GM21717 (cell line): ENCODE measurements around the gene MPST.
"Not testable (repeated sequence)": the region's sequence is repeated elsewhere in the genome, so short reads cannot be mapped to it uniquely, and the experiment has no call there.

Source experiments
- ATAC-seq: cut with Tn5 transposase; IDR thresholded peaks from one replicate; pipeline ENCODE4 v1.9.1; 2021; ENCODE audit warnings: mild to moderate bottlenecking, moderate library complexity; ENCODE audit not compliant: unreplicated experiment

Gene MPST

DNA sequence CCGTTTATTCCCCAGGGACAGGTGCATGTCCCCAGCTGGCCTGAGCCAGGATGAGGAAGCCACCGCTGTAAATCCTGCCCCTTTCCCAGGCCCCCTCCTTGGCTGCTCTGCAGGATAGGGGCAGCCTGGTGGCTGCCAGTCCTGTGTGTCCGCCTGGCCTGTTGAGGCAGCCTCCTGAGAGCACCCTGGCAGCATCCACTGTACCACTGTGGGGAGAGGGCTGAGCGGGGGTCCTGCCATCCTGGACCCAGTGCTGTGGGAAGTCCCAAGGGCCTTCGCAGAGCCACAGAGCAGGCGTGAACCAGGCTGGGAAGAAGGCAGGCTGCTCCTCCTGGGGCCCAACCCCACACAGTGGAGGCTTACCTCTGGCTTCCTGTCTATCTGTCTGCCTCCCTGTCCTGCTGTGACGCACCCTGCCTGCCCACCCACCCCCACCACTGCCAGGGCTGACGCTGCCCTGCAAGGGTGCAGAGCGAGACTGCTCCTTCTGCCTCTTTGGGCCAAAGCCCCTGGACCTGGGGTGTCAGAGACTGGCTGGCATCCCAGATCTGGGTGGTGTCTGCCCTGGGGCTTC, 40.4 kb downstream of the MPST start:
- no peak for ATAC-seq

DNA sequence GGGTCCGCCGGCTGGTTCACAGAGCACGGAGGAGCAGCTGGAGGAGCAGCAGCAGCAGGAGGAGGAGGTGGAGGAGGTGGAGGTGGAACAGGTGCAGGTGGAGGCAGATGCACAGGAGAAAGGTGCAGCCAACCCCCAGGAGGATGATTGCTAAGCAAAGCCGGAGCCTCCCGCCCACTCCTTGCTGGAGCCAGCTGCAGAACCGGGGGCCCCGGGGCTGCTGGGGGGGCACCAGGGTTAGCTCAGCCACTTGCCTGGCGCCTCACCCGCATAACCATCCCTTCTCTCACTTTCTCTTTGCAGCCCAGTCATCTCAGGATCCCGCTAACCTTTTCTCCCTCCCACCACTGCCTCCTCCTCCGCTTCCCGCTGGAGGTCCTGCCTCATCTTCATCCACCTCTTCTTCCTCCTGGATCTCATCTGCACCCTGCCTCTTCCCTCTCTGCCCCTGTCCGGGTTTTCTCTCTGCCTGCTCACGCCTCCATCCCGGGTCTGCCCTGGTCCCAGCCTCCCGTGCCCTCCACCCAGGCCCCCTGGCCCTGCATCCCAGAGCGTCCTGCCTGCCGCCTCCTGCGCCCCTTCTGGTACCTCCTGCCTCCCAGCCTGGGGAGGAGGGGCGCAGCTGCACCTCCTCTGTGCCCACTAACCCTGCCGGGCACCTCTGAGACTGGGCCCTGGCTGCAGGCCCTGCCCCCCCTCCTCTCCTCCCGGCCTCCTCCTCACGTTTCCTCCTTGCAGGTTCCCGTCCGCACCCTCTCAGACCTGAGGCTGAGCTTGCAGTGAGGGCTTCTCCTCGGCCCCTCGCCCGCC, 41.5 kb downstream of the MPST start:
- no peak for ATAC-seq

DNA sequence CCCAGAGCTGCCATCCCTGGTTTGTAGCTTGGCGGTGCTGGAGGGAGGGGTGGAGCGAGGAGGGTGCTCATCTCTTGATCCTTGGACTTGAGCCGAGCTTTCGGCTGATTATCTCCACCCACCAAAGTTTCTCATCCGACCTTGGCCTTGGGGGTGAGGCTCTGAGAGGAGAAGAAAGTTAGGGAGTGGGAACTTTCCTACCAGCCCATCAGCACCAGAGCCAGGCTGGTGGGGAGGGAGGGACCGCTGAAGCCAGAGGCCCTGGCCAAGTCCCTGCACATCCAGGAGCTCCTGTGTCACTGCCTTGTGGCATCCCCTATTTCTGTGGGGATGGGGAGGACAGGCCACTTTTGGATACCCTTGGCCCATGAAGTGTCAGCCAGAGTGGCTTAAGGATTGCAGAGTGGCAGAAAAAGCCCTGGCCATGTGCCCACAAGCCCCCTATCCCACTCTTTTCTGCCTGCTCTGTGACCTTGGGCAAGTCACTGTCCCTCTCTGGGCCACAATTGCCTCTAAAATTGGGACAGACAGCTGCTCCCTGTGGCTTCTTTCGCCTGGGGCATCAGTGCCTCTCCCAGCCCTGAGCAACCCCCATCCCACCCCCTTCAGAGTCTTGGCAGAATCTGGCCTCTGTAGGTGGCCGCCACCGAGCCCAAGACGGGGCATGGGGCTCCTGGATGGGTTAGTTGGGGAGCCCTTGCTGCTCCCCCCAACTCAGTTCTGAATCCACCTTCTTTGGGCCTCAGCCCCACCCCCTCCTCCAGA, 42.3 kb downstream of the MPST start:
- no peak for ATAC-seq

DNA sequence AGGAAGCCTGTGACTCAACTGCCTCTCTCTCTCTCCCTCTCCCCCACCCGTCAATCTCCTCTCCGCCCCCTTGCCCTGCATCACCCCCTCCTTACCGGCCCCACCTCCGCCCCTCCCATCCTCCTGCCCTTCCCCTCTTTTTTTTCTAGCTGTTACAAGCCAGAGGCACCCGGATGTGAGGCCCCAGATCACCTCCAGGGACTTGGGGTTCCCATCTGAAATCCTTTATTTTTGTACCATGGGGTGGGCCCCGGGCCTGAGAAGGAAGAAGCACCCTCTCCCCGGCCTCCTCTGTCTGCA, 42.8 kb downstream of the MPST start:
- ATAC-seq = no peak

DNA sequence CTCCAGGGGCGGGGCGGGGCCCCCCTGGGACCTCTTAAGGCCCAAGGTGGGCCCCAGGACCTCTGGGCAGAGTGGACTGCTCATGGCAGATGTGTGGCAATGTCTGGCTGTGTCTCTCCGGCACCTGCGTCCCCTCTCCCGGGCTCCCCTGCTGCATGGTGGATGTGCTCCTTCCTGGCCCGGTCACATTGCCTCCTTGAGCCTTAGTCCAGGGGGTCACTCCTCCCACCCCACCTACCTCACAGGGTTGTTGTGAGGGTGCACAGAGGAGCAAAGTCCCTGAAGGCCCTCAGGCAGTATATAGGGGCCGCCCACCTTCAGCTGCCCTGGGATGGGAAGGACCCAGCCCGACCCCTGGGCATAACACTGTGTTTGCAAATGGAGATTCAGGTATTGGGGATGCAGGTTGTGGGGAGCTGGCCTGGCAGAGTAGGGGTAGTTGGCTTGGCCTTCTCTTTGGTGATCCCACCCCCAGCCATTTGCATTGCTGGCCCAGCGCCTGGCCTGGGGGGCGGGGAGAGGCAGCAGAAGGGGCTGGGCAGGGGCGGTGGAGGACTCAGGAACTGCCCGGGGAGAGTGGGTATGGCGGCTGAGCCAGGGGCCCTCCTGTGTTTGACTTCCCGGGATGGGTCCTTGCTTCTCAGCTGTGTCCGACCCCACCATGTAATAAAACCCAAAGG, 43.3 kb downstream of the MPST start:
- ATAC-seq = no peak

DNA sequence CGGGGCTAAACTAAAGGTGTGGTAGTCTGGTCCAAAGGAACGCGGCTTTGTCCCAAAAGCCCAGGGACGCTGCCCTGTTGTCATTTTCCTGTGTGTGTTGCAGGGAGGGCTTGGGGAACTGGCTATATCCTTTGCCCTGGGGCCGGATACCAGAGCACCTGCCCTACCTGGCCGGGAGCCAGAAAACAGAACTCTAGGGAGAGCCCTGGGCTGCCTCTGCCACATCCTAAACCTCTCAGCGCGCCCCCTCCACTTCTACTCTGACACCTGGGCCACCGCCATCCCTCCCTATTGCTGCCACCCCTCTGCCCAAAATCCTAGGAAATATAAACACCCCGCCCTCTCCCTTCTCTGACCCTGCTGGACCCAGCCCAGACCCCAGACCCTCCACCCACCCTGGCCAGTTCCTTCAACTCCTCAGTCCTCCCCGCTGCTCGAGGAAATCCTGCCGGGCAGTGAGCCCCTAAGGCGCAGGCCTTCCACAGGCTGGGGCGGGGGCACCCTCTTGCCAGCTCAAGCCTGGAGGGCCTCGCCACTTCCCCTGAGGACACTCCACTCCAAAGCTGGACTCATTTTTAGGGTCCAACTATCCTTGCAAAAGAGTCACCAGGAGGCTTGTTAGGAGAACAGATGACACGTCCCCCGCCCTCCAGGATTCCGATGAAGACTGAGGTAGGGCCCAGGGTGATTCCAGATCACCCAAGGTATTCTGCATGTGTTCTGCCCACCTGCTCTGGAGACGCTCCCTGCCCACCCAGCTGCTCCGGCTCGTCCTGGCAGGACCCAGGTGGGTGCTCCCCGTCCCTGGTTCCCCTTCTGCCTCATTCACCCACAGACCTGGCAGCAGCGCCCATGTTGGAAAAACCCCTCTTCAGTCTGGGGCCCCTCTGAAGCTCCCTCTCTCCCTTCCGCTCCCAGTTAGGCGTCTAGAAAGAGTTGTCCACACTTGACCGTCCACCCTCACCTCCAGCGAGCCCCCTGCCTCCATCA, 44.2 kb downstream of the MPST start:
- no peak for ATAC-seq

DNA sequence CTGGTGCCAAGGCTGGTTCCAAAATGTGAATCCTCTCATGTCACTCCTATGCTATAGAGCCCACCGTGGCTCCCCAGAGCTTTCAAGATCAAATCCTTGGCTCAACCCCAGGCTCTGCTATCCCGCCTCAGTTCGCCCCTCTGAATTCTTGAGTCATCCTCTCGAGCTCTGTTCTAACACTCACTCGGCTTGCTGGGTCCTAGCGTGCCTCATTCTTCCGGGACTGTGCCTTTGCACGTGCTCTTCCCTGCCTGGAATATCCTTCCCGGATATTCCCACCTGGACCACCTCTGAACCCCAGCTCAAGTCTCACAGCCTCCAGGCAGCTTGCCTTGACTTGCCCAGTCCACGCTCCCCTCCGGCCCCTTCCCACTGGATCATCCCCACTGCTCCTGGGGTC, 45.0 kb downstream of the MPST start:
- ATAC-seq = no peak

DNA sequence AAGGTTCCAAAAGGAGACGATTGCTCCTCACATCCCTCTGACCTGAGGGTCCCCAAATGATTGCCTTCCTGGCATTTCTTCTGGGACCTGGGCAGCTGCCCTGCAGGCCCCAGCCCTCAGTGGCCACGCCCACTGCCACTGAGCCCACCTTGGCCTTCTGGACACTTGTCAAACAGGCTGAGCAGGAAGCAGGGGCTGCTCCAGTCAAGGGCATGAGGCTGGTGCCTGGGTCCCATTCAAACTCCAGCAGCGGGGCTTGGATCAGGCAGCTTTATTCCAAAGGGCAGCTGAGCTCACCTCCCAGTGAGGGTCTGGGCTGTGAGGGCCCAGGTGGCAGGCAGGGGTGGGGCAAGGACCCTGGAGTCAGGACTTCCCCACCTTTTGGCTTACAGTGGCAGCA, 45.6 kb downstream of the MPST start:
- ATAC-seq = no peak

DNA sequence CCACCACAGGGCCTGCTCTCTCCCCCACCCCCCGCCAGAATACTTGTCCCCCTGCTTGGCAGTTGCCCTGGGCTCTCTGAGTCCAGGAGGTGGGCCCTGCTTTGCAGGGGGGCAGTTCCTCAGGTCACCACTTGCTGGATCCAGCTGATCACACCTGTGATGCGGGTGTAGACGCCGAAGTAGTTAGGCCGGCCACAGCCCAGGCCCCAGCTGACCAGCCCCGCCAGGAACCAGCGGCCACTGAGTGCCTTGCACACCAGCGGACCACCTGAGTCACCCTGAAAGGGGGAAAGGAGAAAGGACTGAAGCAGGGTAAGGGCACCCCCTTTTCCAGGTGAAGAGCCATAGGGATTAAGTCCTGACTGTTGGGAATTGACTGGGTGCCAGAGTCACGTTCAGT, 46.4 kb downstream of the MPST start:
- no peak for ATAC-seq

DNA sequence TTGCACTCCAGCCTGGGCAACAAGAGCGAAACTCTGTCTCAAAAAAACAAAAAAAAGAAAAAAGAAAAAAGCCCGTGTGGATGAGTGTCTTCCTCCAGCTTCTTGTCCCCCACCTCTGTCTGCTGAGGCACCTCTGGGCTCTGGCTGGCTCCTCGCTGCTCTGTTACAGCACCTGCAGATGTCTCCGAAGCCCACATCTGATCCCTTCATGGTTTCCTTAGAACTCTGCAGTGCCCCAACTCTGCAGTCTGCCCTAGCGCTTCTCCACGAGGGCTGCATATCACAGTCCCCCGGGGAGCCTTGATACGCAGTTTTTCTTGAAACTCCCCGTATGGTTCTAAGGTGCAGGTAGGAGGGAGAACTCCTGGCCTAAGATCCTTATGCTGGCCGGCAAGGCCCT, 47.9 kb downstream of the MPST start:
- ATAC-seq = no peak

DNA sequence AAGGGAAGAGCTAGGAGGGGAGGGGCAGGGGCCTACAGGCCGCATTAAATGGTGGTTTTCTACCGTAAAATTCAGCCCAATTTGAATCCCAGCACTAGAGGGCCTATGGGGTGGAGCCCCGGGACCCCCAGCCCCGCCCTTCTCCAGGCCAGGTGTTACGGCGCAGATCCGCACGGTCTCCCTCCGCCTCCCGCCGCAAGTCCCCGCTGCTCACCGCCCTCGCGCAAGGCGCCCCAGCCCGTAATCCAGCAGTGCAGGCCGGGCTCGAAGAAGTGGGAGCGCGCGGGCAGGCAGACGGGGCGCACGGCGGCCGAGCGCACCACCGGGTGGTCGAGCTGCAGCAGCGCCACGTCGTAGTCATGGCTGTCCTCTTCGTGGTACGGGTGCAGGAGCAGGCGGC, 49.3 kb downstream of the MPST start:
- no peak for ATAC-seq

DNA sequence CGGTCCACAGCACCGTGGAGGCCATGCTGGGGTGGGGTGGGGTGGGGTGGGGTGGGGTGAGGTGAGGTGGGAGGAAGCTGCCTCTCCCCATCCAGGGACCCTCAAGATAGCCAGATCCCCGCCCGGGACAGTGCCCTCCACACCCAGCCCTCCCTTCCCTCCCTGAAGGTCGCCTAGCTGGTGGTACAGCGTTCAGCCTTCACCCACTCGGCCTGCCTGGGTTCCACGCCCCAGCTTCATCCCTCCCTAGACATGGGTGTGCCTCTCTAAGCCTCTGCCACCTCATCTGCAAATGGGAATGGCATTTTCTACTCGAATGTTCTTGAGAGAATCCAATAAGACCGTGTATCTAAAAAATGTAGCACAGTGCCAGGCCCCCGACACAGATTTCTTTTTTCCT, 49.8 kb downstream of the MPST start:
- ATAC-seq = no peak

DNA sequence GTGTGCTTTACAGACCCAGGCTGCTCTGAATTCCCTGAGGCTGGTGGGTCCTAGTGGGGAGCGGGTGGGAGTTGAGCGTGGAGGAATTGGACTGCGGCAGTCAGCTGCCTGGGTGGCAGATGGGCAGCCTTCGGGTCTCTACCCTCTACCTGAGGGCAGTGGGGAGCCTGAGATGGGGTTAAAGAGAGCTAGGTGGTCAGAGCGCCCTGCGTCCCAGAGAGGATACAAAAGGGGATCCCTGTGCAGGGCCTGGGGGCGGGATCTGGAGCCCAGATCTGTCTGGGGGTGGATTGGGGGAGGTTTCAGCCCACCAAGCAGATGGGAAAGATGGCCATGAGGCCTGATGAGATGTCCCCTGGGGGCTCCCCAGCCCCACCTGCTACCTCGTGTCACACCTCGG, 50.2 kb downstream of the MPST start:
- ATAC-seq = no peak

DNA sequence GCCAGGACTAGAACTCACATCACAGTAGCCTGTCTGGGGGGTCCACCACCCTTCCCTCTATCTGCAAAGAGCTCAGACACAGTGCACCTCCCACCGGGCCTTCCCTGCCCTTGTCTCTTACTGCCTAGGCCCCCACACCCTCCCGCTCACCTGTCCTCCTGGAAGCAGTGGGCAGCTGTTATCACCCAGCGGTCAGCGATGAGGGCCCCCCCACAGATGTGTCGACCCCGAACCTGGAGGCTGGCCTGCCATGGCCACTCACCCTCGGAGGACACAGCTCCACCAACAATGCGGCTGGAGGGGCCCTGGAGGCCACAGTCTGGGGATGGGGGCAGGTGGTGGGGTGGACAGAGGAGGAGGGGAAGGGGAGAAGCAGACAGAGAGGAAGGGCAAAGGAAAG, 50.8 kb downstream of the MPST start:
- ATAC-seq = no peak

DNA sequence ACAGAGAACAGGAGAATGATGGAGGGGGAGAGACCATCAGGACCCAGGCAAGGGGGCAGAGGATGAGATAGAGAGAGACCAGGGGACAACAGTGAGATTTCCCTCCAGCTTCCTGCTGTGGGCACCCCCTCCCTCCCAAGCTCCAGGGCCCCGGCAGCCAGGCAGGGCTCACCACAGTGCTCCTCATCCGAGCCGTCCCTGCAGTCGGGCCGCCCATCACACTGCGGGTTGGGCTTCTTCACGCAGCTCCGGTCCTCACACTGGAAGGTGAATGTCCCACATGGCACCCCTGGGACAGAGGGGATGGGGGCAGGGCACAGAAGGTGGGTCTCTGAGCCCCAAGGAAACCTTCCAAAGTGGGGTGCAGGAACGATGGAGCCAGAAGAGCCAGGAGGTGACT, 51.2 kb downstream of the MPST start:
- no peak for ATAC-seq

DNA sequence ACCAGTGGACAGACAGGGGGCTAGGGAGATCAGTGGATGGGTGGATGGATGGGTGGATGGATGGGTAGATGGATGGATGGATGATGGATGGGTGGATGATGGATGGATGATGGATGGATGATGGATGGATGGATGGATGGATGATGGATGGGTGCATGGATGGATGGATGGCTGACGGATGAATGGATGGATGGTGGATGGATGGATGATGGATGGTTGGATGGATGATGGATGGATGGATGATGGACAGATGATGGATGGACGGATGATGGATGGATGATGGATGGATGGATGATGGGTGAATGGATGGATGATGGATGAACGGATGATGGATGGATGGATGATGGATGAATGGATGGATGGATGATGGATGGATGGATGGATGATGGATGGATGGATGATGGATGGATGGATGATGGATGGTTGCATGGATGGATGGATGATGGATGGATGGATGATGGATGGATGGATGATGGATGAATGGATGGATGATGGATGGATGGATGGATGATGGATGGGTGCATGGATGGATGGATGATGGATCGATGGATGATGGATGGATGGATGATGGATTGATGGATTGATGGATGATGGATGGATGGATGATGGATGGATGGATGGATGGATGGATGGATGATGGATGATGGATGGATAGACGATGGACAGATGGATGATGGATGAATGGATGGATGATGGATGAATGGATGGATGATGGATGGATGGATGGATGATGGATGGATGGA, 52.5 kb downstream of the MPST start:
- not testable (repeated sequence) for ATAC-seq

DNA sequence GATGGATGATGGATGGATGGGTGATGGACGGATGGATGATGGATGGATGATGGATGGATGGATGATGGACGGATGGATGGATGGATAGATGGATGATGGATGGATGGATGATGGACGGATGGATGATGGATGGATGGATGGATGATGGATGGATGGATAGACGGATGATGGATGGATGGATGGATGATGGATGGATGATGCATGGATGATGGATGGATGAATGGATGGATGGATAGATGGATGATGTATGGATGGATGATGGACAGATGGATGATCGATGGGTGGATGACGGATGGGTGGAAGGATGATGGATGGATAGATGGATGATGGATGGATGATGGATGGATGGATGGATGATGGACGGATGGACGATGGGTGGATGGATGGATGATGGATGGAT, 53.1 kb downstream of the MPST start:
- no peak for ATAC-seq

DNA sequence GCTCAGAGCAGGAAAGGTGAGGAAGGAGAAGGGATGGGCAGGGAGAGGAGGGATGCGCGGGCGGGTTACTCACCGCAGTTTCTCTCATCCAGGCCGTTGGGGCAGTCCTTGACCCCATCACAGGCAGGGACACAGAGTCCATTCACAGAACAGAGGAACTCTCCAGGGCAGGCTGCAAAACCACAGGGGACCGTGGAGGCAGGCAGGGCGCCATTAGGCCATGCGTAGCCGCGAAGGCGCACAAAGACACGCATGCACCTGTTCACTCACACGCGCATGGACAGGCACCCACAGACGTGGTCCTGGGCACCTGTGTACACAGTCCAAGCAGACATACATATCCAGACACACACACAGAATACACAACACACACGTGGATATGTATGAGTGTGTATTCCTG, 55.0 kb downstream of the MPST start:
- no peak for ATAC-seq

DNA sequence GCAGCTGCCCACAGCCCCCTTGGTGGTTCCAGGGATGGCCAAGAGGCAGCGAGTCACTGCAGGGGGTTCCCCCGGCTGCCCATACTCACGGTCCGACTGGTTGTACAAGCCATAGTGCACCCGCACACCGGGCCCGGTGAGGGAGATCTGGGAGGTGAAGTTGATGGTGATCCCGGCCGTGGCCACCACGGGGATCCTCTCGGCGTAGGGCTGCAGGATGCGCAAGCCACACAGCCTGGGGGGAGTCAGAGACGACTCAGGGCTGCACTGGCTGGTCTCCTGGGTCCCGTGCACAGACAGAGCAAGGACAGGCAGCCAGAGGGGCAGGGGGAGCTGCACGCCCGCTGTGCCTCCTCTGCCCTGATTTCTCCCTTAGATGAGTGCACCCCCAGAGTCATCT, 55.5 kb downstream of the MPST start:
- no peak for ATAC-seq
